ENCODE measurements around the gene GFRA4.

GFRA4 gene

DNA sequence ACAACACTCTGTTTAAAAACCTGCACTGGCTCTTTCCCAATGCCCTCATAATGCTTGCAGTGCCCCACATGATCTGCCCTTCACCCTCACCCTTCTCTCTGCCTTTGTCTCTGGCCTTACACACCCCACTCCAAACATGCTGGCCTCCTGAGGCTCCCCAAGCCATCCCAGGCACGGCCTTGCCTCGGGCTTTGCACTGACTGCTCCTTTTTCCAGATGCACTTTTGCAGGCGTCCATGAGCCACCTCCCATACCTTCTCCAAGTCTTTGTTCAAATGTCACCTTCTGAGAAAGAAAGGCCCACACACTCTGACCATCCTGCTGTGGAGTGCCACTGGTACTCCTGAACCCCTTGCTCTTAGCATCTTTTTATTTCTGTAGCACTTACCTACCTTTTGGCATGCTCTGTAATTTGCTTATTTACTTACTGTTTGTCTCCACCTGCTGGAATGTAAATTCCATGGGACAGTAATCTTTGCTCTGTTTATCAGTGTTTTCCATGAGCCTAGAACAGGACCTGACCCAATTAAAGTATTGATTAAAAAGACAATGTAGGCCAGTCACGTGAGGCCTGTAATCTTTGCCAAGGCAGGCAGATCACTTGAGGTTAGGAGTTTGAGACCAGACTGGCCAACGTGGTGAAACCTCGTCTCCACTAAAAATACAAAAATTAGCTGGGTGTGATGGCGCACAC, 30.7 kb downstream of the GFRA4 start:
- H3K27ac ChIP-seq (ENCODE audit: low read length): no peak overlapping the region
- no peaks in the 10 kb centered on the region for H3K27me3 ChIP-seq (replicated peaks; ENCODE audit: insufficient read depth, low read length)
- TF ChIP-seq EZH2 (optimal IDR thresholded peaks at IDR 0.05; ENCODE audit: low read depth, low read length): no peak
- no peak for TF ChIP-seq CTCF (IDR thresholded peaks at IDR 0.05; ENCODE audit: low read length)
- no peak for TF ChIP-seq EZH2phosphoT487 (IDR thresholded peaks at IDR 0.05; ENCODE audit: low read length)
- H2AFZ ChIP-seq (ENCODE audit: low read length): no peak overlapping the region
- H3K4me3 ChIP-seq (ENCODE audit: low read length): no peak overlapping the region
- H3K4me1 ChIP-seq (ENCODE audit: low read length): no peaks in the 10 kb centered on the region
- H3K9me2 ChIP-seq (replicated peaks; ENCODE audit: insufficient read depth, low read length): no peaks in the 10 kb centered on the region
- no peaks in the 10 kb centered on the region for H3K79me2 ChIP-seq (ENCODE audit: low read length)
- H4K20me1 ChIP-seq (ENCODE audit: insufficient read depth, low read length): no peaks in the 10 kb centered on the region
- no peaks in the 10 kb centered on the region for H3K9me3 ChIP-seq (replicated peaks; ENCODE audit: insufficient read depth, low read length)
- H3F3A ChIP-seq (ENCODE audit: insufficient read depth, low read length): no peaks in the 10 kb centered on the region
- DNase-seq: no peak
- no peak overlapping the region for H3K4me2 ChIP-seq (ENCODE audit: low read depth, low read length)
- no peaks in the 10 kb centered on the region for H3K36me3 ChIP-seq (replicated peaks; ENCODE audit: insufficient read depth, low read length)
- no peak overlapping the region for H3K9ac ChIP-seq (ENCODE audit: low read length)

DNA sequence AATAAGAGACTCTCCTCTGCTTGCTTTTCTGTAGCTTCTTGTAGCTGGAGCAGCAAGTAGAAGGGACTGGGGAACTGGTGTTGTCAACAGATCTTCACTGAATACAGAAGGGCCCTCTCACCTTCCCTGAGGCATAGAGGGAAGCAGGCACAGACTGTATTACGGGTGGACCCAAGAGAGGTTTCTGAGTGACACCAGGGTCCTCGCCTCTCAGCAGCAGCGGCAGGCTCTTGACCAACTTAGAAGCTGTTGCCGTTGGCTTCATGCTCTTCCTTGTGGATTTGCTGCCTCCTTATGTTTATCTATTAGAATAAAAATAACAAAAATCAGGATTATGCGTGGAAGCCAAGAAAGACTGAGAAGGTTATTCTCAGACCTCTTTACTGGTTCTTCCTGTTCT, 31.7 kb downstream of the GFRA4 start:
- Histone ChIP-seq H3F3A (ENCODE audit: insufficient read depth, low read length) (no peaks in the 10 kb centered on the region), H3K79me2 (ENCODE audit: low read length) (no peaks in the 10 kb centered on the region), H3K36me3 (replicated peaks; ENCODE audit: insufficient read depth, low read length) (no peaks in the 10 kb centered on the region), H3K27me3 (replicated peaks; ENCODE audit: insufficient read depth, low read length) (no peaks in the 10 kb centered on the region), H4K20me1 (ENCODE audit: insufficient read depth, low read length) (no peaks in the 10 kb centered on the region), H3K9me3 (replicated peaks; ENCODE audit: insufficient read depth, low read length) (no peaks in the 10 kb centered on the region), H3K27ac (ENCODE audit: low read length) (no peak overlapping the region), H3K9ac (ENCODE audit: low read length) (no peak overlapping the region), H2AFZ (ENCODE audit: low read length) (no peak overlapping the region), H3K4me2 (ENCODE audit: low read depth, low read length) (no peak overlapping the region), H3K4me1 (ENCODE audit: low read length) (no peaks in the 10 kb centered on the region), H3K4me3 (ENCODE audit: low read length) (no peak overlapping the region), H3K9me2 (replicated peaks; ENCODE audit: insufficient read depth, low read length) (no peaks in the 10 kb centered on the region)
- TF ChIP-seq CTCF (IDR thresholded peaks at IDR 0.05; ENCODE audit: low read length): no peak
- TF ChIP-seq EZH2phosphoT487 (IDR thresholded peaks at IDR 0.05; ENCODE audit: low read length): no peak
- TF ChIP-seq EZH2 (optimal IDR thresholded peaks at IDR 0.05; ENCODE audit: low read depth, low read length): no peak
- no peak for DNase-seq

GRCh38 chr20:3630429-3630828, 32.8 kb downstream of the GFRA4 start:
- Histone ChIP-seq H3K4me3 (ENCODE audit: low read length) (no peak overlapping the region), H3K27me3 (replicated peaks; ENCODE audit: insufficient read depth, low read length) (no peaks in the 10 kb centered on the region), H3K27ac (ENCODE audit: low read length) (no peak overlapping the region), H3K79me2 (ENCODE audit: low read length) (no peaks in the 10 kb centered on the region), H3K36me3 (replicated peaks; ENCODE audit: insufficient read depth, low read length) (no peaks in the 10 kb centered on the region), H3K4me1 (ENCODE audit: low read length) (no peaks in the 10 kb centered on the region), H2AFZ (ENCODE audit: low read length) (no peak overlapping the region), H3K4me2 (ENCODE audit: low read depth, low read length) (no peak overlapping the region), H3K9ac (ENCODE audit: low read length) (no peak overlapping the region), H3K9me3 (replicated peaks; ENCODE audit: insufficient read depth, low read length) (no peaks in the 10 kb centered on the region), H4K20me1 (ENCODE audit: insufficient read depth, low read length) (no peaks in the 10 kb centered on the region), H3F3A (ENCODE audit: insufficient read depth, low read length) (no peaks in the 10 kb centered on the region), H3K9me2 (replicated peaks; ENCODE audit: insufficient read depth, low read length) (no peaks in the 10 kb centered on the region)
- DNase-seq: no peak
- TF ChIP-seq EZH2phosphoT487 (IDR thresholded peaks at IDR 0.05; ENCODE audit: low read length): no peak
- TF ChIP-seq CTCF (IDR thresholded peaks at IDR 0.05; ENCODE audit: low read length): no peak
- no peak for TF ChIP-seq EZH2 (optimal IDR thresholded peaks at IDR 0.05; ENCODE audit: low read depth, low read length)

All from MM.1S (cell line).